DMS153 treated with DMSO at 0.1 percent for 48 hours (cell line): ENCODE measurements around the gene COLEC12.

Experiments used
- DNase-seq: peaks from one replicate; lab custom pipeline; 2025; ENCODE audit not compliant: unreplicated experiment; lab: John Stamatoyannopoulos, UW

COLEC12 gene

DNA sequence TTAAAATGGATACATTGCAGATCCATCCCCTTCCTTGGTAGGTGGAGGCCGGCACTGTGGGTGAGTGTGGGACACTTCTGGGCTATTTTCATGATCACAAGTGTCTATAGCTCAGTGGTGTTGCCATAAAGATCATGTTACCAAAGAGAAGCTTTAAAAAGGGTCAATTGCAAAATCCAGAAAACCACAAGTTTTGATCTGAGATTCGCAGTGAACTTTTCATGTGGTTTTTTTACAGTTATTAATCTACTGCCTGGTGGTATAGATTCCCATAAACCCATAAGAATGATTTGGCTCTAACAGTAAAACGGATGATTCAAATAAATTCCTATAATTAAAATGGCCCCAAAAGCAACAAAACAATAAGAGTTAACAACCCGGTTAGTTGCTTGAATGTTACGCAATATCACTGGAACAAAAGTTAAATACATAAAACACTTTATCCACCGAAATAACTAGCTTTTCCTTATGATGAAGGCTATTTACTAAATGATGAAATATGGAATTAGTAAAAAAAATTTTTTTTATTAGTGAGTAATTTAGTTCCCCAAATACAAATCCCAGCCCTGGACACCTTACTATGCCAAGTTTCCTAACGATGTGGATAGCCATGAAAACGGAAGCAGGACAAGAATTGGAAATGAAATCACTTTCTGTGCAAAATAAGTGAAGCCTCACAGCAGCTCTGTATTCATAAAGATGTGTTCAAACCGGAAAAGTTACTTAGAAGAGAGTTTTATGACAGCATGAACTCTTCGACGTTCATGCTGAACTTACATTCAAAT lies 137.0 kb downstream of the COLEC12 start:
- no peak for DNase-seq

DNA sequence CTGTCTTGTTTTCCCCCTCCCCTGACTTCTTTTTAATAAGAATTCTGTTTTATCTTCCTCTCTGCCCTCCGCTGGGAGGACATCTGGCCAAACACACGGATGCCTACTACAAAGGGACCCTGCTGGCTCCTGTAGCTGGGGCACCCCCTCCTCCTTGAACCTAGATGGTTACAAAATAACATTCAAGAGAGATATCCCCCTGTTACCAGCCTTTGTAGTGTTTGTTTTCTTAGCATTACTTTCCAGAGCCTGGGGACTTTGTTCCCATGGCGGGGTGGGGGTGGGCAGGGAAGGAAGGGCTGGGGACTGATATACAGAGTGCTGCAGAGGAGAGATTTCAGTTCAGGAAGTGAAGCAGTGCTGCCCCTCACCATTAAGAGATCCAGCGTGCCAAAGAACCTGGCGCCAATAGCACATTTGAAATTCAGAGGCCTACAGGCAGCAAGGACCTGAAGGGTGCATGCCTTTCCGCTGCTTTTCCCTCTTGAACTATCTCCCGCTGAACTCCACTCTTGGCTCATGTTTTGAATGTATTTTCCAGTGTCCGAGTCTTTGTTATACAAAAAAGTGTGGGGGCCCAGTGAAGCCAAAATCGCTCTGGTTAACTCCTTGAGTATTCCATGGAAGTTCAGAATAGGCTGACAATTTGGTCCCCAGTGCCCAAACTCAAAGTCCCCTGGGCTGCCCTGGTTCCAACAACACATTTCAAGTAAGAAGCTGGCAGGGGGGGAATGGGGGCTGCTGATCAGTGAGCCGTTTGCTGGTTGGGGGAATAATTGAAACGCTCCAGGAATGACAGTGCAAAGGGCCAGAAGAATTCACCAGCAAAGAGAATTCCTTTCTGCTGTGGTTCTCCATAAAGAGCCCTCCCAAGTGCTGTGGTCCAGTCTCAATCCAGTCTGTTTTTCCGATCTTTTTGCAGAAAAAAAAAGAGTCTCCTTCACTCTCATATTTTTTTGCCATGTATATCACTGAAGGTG lies 137.9 kb downstream of the COLEC12 start:
- no peak for DNase-seq

DNA sequence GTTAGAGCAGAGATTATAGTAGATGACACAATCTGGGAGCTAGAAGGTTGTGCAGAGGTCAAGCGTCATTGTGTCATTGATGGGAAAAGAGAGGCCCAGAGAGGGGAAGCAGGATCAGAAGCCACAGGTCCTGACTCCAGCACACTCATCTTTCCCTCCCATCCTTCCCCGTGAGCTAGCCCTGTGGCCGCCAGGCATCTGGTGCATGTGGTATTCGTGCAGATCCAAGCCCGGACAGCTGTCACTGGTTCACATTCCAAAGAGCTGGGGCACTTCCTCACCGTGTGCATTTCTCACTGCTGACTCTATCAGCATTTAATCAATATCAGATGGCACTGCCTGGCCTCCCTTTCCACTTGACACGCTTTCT lies 138.6 kb downstream of the COLEC12 start:
- no peak for DNase-seq

DNA sequence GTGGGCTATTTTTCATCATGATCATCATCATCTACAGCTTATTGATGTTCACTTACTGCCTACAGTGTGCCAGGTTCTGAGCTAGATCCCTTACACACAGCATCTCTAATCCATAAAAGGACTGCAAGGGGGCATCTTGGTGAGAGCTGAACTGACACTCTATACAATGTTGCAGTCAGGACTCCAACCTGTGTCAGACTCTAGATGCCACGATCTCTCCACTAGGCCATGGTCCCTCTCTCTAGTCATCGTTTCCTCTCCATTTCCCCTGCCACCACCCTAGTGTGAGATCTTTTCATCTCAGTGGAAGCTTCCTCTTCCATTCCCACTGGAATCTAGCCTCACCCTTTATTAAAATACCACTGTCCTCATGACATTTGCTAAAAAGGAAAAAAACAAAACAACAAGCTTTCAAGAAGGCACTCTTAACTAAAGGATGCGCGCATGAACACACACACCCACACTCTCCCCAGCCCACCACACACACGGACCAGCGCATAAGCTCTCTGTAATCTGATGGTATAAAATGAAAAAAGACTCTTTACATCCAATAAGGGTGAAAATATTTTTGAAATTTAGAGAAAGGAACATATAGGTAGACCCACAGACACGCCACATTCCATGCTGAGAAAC lies 139.3 kb downstream of the COLEC12 start:
- DNase-seq, result no peak

DNA sequence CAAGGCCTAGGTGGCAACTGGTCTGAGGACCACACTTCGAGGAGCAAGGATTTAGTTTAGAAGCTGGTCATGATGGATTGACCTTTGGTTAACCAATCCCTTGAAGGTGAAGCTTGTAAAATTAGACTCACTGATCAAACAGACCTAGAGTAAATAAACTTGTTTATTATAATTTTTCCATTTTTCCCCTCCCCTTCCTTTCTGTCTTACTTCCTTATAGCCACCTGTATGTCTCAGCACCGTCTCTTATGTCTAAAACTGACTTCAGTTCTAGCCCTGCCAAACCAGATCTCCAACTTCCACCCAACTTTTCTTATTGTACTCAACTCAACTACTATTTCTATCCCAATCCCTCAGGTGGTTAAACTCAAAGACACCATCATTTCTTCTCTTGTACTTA lies 139.8 kb downstream of the COLEC12 start:
- no peak for DNase-seq

DNA sequence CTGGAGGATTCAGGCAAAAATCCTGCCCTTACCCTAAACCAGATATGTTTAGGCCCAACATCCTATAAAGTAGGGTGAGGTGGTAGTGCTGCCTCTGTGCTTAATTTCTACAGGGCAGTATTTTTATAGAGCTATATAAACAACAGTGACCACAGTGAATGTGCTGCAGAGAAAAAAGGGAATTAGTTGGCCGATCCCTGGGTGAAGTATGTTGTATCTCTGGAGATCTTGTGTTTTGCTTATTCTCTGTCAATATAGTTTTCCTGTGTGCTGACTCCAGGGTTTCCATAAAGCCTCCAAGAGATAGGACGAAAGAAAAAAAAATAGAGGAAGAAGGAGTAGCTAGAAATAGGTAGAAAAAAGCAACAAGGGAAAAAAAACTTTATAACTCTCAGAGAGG lies 143.7 kb downstream of the COLEC12 start:
- DNase-seq, result no peak

DNA sequence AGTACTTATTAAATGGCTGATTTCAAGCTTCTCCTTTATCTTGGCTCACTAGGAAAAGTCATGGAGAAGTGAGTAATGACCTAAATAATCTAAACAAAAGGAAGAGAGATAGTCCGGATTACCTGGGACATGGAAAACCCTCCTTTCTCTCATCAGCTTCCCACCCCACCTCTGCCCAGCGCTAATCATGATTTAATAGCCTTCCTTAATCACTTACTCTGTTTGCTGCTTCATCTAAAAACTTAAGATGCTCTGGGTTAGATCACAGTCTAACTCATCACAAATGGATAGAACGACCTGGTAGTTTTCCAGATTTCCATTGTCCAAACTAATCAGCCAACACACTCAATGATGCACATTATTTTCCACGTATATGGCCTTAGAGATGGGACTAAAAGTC lies 144.8 kb downstream of the COLEC12 start:
- DNase-seq, result no peak

DNA sequence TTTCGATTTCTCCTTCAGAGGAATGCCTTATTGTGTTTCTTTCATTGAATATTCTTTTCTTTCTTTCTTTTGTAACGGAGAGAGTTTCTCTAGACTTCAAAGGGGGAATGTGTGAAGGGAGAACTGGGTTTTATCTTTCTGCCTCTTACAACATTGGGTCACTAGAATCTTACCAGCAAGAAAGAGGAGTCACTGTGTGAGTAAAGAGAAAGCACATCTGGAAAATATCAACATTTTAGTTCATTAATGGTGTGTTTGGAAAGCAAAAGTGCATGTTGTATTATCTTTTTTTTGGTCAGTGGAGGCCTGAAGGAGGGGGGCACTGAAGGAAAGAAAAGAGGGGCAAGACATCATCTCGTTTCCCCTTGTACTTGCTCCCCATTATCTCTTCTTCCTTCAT lies 146.0 kb downstream of the COLEC12 start:
- DNase-seq, result no peak

DNA sequence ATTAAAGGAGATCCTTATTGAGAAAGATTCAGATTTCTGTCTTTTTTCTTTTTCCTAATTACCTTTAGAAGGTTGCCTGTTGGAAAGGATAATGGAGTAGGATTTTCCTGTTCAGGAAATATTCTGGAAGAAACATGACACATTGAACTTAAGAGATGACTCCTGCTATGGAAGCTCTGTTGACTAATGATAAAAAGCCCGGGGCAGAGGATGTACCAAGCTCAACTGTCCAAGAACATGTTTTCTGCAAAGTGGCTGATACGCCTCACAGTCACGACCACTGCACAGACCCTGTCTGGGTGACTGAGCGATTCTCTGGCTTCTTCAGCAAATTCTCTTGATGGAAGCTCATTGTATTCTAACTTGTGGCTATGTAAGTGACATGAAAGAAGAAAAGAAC lies 146.5 kb downstream of the COLEC12 start:
- DNase-seq, result no peak

DNA sequence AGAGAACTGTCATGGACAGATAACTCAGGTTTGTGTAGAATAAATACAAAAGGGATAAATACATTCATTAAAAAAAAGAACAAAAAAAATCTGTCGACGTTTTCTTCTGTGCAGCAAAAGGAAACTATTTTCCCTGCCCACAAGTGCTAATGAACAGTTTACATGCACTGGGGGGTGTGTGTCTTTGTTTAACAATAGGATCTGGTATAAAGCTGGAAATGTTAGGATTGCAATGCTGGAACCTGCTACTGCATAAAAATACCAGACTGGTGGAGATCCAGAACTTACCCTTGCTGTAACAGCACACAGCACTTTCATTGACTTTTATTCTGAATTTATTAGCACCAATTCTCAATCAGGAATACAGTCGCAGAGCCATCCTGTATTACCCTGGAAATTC lies 148.1 kb downstream of the COLEC12 start:
- DNase-seq, result no peak

DNA sequence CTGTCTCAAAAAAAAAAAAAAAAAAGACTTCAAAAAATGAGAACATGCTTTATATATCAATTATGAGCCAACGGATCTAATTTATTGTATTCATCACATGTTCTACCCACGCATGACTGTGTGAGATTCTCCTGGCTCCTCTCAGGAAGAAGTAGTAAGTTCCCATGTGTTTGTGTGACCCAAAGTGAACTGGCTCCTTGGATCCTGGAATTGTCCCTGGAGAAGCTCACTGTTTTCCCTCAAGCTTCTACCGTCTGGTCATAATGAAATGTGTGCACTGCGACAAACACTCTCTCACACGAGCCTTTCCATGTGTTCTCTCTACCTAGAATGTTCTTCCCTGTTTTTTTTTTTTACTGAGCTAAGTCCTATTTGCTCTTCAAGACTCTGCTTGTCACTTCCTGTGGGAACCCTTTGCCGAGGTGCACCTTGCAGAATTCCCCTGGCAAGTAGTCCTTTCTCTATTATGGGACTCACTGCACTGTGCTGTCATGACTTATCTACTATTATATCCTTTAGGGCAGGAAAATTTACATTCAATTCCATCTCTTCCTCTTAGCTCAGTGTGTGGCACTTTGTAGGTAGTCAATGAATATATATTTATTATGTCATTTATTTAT lies 149.4 kb downstream of the COLEC12 start:
- DNase-seq, result no peak

DNA sequence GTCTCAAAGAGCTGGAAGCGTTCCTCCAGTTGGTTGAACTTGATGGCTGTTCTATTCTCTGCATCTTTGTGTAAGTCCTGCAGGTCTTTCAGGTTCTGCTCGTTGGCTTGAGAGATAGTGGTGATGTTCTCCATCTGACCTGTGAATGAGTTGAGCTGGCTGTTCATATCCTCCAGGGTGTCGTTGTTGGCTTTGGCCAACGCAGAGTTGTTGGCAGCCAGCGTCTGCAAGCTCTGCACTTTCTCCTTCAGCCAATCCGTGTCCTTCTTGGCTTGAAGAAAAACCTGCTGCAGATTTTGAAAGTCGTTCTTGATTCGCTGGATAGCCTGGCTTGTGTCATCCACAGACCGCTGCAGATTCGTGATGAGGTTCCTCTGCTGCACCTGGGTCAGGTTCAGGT lies 153.9 kb downstream of the COLEC12 start:
- no peak for DNase-seq

DNA sequence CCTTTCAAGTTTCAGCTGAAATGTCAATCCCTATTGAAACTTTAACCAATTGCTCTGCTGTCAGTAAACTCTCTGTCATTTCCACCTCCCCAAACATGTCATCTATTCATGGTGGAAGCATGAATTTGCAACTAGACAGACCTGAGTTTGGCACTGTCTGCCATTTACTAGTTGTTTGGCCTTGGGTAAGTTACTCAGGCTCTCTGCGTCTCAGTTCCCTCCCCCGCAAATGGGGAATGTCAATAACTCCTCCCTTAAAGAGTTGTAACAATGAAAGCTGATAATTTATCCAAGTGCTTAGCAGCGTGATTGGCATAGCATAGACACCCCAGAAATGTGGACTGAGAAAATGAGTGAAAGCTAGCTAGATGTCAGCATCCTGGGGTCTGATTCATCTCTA lies 159.4 kb downstream of the COLEC12 start:
- no peak for DNase-seq

DNA sequence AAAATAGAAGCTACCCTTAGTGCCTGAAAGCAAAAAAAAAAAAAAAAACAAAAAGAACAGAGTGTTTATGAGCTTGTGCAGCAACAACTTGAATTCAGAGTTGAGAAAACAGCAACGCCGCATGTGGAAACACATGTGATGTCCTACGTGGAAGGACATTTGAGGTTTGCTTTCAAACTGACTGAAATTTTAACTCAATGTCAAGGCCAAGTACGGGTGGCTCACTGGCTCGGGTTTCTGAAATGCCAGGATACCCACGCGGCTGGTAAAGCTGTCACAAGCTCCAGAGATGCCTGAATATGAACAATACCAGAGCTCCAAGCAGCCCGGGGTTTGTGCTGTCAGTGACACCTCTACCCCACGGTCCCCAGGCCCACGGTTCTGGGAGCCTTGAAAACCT lies 160.5 kb downstream of the COLEC12 start:
- no peak for DNase-seq

DNA sequence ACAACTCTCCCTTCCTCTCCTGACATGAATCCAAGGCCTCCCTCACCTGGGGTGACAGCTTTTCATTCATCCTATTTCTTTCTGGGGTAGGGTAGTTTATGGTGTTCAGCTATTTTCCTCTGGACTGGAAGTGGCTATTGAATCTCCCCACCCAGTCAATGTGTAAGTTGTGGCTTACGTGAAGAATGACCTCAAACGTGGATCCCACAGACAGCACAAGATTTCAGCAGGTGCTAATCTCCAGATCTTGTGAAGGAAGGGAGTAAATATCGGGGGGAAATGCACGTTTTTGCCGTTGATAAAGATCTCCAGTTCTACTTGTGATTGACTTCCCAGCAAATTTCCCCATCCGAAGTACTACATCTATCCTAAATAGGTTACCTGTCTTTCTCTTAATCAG lies 161.3 kb downstream of the COLEC12 start:
- DNase-seq, result no peak

DNA sequence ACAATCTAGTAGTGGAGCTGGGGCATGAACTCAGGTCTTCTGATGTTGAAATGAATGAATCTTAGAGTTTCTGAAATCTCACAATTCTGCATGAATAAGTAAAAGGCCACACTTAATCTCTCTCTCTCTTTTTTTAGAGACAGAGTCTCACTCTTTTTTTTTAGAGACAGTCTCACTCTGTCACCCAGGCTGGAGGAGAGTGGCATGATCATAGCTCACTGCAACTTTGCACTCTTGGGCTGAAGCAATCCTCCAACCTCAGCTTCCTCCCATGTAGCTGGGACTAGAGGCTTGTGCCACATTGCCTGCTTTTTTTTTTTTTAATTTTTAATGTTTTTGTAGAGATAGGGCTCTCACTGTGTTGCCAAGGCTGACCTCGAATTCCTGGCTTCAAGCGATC lies 163.8 kb downstream of the COLEC12 start:
- DNase-seq, result no peak

DNA sequence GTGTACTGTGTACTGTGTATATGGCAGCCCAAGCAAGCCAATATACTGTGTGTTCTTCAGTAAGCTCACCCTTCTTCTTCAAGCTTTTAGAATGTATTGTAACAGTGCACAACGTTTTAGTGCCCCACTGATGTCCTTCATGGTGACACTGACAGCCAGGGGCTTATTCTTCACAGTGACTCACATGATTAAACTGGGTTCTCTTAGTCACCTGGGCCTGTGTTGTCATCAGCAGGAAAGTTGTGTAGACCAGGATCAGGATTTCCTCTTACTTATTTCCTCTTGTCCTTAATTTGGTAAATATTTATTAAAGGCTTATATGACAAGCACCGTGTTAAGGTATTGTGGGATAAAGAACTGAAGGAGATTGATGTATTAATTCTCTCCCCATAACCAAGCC lies 164.8 kb downstream of the COLEC12 start:
- no peak for DNase-seq

DNA sequence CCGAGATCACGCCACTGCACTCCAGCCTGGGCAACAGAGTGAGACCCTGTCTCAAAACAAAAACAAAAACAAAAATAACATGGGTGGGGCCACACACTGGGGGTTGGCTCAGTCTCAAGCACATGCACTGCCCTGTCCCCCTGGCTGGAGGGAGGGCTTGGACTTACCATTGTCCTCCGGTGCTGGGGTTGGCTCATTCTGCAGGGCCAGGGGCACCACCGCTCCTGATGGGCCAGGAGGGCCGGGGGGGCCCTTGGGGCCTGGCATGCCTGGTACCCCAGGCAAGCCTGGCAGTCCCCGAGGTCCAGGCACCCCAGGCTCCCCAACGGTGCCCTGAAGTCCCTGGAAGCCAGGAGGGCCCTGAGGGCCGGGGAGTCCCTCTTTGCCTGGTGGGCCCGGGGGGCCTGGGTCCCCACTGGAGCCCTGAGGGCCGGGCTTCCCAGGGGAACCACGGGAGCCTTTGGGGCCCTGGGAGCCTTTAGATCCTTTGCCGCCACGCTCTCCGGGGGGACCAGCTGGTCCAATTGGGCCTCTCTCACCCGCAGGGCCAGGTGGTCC lies 165.8 kb downstream of the COLEC12 start:
- DNase-seq, result no peak

DNA sequence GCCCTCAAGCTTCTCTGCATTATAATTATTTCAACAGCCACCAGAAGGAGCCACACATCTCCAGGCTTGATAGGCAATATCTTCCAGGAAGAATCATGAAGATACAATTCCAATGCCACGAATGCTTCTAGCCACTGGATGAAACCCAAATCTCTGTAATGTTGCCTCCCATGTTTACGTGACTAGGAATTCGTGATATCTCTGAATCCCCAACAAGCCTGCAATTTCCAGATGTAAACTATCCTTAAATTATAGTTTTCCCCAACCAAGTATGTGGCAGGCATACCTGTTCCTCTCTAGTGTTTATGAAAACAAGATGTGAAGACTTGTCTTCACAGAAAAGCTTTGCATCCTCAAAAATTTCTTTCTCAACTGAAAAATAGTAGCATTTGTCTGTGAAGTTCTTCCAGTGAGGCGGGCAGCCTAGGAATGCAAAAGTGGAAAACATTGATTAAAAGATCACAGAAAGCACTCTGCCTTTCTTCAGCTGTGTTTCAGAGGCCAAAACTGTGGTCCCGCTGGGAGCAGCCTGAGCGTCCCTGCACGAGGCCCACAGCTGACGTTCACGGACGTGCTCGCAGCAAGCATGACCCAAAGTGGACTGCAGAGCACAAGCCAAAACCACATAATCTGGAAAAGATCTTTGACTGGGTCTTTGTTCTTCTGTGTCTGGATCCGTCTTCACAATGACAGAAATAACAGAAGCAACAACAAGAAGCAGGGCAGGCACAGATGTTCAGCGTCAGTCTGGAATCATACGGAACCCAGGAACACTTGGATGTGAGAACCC lies 167.6 kb downstream of the COLEC12 start:
- no peak for DNase-seq

DNA sequence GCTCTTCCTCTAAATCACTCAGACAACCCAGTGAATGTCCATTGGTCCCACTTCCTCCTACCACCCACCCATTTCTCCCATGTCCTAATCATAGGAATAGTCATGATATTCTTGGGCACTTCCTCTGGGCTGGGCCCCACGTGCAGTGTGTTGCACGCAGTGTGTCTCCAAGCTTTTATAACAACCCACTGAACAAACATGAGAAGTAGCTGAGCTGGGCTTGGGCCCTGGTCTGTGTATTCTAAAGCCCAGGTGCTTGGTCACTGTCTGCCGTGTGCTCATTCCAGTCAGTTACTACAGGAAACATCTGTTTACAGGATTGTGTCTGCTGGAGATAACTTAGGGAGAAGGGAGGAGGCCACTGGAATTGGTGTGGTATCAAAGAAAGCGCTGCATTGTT lies 168.5 kb downstream of the COLEC12 start:
- no peak for DNase-seq
